Suprapubic skin (tissue), 4 donors: ENCODE measurements around the gene SRSF9.

Experiments
- POLR2A ChIP-seq, 2 donors: fragments of 450-650 bp; IDR thresholded peaks; one replicate each; pipeline ENCODE4 v1.6.1; 2017; ENCODE audit warnings: antibody characterized with exemption in 2 of 2, mild to moderate bottlenecking in 2 of 2, moderate library complexity in 2 of 2
- POLR2AphosphoS5 ChIP-seq, 3 donors: sonication (generic); formaldehyde crosslinking; IDR thresholded peaks; one replicate each; pipeline ENCODE4 v1.6.1; 2017; ENCODE audit warnings: antibody characterized with exemption in 3 of 3
- TF ChIP-seq, protein P1 (sequence below), 2 donors: fragments of 200-600 bp in 1 of 2; fragments of 450-650 bp in 1 of 2; sonication (generic) in 1 of 2; IDR thresholded peaks; one replicate each; pipeline ENCODE4 v1.5.1; 2016 to 2019; ENCODE audit warnings: antibody characterized with exemption in 2 of 2, mild to moderate bottlenecking in 1 of 2, moderate library complexity in 1 of 2

DNA sequence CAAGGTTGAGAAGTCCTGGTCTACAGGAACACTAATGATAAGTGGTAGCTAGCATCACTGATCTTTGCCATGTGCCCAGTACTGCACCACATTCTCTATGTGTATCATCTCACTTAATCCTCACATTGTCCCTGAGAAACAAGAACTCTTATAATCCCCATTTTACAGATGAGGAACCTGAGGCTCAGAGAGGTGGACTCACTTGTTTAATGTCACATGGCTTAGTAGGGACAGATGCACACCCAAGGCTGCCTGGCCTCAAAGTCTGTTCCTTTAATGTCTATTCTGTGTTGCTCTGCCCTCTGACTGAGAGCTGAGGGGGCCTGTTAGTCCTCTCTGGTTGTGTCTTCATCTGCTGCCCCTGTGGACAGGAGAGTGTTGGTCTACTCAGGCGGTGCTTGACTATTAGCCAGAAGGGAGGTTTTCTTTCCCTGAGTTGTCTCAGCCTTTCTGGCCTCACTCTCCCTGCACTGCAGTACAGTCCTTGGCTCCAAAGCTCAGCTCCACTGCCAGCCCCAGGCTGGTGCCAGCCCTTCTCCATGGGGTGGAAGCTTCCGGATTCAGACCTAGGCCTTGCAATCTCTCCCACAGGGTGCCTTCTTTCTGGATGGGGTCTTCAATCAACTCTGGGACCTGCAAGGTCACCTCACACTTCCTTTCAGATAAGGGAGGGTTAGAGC lies 21.4 kb upstream of the SRSF9 start:
- TF ChIP-seq, protein P1, sequence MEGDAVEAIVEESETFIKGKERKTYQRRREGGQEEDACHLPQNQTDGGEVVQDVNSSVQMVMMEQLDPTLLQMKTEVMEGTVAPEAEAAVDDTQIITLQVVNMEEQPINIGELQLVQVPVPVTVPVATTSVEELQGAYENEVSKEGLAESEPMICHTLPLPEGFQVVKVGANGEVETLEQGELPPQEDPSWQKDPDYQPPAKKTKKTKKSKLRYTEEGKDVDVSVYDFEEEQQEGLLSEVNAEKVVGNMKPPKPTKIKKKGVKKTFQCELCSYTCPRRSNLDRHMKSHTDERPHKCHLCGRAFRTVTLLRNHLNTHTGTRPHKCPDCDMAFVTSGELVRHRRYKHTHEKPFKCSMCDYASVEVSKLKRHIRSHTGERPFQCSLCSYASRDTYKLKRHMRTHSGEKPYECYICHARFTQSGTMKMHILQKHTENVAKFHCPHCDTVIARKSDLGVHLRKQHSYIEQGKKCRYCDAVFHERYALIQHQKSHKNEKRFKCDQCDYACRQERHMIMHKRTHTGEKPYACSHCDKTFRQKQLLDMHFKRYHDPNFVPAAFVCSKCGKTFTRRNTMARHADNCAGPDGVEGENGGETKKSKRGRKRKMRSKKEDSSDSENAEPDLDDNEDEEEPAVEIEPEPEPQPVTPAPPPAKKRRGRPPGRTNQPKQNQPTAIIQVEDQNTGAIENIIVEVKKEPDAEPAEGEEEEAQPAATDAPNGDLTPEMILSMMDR (IDR thresholded peaks at IDR 0.05), result no peak
- no peak for TF ChIP-seq POLR2A (IDR thresholded peaks at IDR 0.05)
- TF ChIP-seq POLR2AphosphoS5 (IDR thresholded peaks at IDR 0.05), result no peak
